ENCODE results near the gene DLX3.

DLX3 gene

GRCh38 chr17:49971199-49971847 is 23.7 kb downstream of the DLX3 start:
- no peak for DNase-seq

- DNase-seq: no peak
These were observed 24.5 kb downstream of the DLX3 start for GRCh38 chr17:49970498-49970897.

- no peak for DNase-seq
These were observed 25.1 kb downstream of the DLX3 start for GRCh38 chr17:49969795-49970389.

- DNase-seq: peak; percentile 63
These were observed 25.8 kb downstream of the DLX3 start, which contains the start of gene DLX4 for GRCh38 chr17:49969134-49969759. DLX4 (plus strand) TSS chr17:49969190; CDS start chr17:49969469, 279 bp downstream.

- peak; percentile 25 for DNase-seq
These were observed 26.5 kb downstream of the DLX3 start for GRCh38 chr17:49968405-49969133.

- no peak for DNase-seq
These were observed 27.2 kb downstream of the DLX3 start for GRCh38 chr17:49967621-49968404.

GRCh38 chr17:49967205-49967604 is 27.8 kb downstream of the DLX3 start:
- no peak for DNase-seq

GRCh38 chr17:49966767-49967166 is 28.3 kb downstream of the DLX3 start:
- DNase-seq: no peak

- DNase-seq: no peak
These were observed 29.5 kb downstream of the DLX3 start for GRCh38 chr17:49965524-49965909.

GRCh38 chr17:49964769-49965523 is 30.1 kb downstream of the DLX3 start:
- DNase-seq: no peak

- DNase-seq: no peak
These were observed 30.7 kb downstream of the DLX3 start for GRCh38 chr17:49964303-49964768.

- no peak for DNase-seq
These were observed 31.3 kb downstream of the DLX3 start for GRCh38 chr17:49963626-49964302.

- no peak for DNase-seq
These were observed 31.8 kb downstream of the DLX3 start for GRCh38 chr17:49963309-49963625.

- no peak for DNase-seq
These were observed 32.3 kb downstream of the DLX3 start for GRCh38 chr17:49962599-49963308.

GRCh38 chr17:49959183-49959935 is 35.7 kb downstream of the DLX3 start:
- DNase-seq: no peak

- DNase-seq: no peak
These were observed 36.3 kb downstream of the DLX3 start for GRCh38 chr17:49958723-49959122.

- no peak for DNase-seq
These were observed 37.7 kb downstream of the DLX3 start for GRCh38 chr17:49957350-49957749.

- no peak for DNase-seq
These were observed 38.2 kb downstream of the DLX3 start for GRCh38 chr17:49956780-49957179.

- DNase-seq: no peak
These were observed 39.9 kb downstream of the DLX3 start for GRCh38 chr17:49955157-49955556.

- no peak for DNase-seq
These were observed 42.0 kb downstream of the DLX3 start for GRCh38 chr17:49952912-49953497.
